ENCODE data around the gene GPD2.

GRCh38 chr2:156630579-156631337 lies 194.6 kb downstream of the GPD2 start:
- TF ChIP-seq, protein P1, sequence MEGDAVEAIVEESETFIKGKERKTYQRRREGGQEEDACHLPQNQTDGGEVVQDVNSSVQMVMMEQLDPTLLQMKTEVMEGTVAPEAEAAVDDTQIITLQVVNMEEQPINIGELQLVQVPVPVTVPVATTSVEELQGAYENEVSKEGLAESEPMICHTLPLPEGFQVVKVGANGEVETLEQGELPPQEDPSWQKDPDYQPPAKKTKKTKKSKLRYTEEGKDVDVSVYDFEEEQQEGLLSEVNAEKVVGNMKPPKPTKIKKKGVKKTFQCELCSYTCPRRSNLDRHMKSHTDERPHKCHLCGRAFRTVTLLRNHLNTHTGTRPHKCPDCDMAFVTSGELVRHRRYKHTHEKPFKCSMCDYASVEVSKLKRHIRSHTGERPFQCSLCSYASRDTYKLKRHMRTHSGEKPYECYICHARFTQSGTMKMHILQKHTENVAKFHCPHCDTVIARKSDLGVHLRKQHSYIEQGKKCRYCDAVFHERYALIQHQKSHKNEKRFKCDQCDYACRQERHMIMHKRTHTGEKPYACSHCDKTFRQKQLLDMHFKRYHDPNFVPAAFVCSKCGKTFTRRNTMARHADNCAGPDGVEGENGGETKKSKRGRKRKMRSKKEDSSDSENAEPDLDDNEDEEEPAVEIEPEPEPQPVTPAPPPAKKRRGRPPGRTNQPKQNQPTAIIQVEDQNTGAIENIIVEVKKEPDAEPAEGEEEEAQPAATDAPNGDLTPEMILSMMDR (IDR thresholded peaks at IDR 0.05) = no peak
- no peak for TF ChIP-seq POLR2A (IDR thresholded peaks at IDR 0.05)
